Measurements from ENCODE around the gene SFXN2.
"Not testable (repeated sequence)": the region's sequence is repeated elsewhere in the genome, so short reads cannot be mapped to it uniquely, and the experiment has no call there.

GRCh38 chr10:102716900-102717565 lies 2.6 kb downstream of the SFXN2 start:
- TF ChIP-seq CTCF, POLR2A (IDR thresholded peaks at IDR 0.05): not testable (repeated sequence)

Data from right lobe of liver (tissue), 4 donors.